SU-DHL-6 (cell line): ENCODE measurements around the gene HS3ST4.

Source experiments
- CTCF ChIP-seq: fragments of 200-600 bp; sonication (generic); IDR thresholded peaks from one replicate; pipeline ENCODE4 v1.5.1; 2017; ENCODE audit warnings: antibody characterized with exemption, mild to moderate bottlenecking, low read length, moderate library complexity; ENCODE audit not compliant: insufficient read depth, poor library complexity, severe bottlenecking
- EZH2phosphoT487 ChIP-seq: fragments of 200-600 bp; sonication (generic), shearing (Covaris generic); conservative IDR thresholded peaks from 2 replicates; pipeline ENCODE4 v1.6.1; 2018; ENCODE audit warnings: mild to moderate bottlenecking, antibody characterized with exemption, low read length, moderate library complexity, mixed read lengths

DNA sequence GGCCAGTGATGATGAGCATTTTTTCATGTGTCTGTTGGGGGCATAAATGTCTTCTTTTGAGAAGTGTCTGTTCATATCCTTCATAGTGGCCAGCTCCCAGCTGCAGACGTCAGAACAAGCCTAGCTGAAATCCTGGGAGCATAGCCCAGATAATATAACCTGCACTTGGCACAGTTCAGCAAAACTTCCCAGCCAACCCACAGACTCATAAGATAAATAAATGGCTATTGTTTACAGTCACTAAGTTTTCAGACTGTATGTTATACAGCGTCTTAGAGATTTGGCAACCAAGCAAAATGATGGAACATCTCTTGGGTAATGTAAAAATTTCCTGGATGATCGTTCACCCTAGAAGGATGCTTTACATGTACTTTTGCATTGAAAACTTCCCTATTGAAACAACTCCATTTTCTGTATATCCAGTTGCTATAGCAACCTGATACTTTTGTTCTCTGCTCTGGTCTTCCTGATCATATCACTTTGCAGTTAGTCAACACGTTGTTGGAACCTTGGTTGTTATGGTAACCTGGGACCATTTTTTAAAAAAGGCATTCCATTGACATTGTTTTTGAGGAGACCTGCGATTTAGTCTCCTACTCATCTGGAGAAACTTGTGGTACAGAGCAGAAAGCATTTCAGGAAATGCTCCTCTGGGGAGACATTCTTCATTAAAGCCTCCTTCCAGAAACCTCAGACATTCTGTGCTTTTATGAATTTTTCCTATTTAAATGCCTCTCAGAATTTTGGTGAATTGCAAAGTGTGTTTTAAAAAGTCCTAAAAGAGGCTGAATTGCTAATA, 378.7 kb downstream of the HS3ST4 start:
- TF ChIP-seq CTCF = no peak
- TF ChIP-seq EZH2phosphoT487 = no peak
